HCT116 (cell line): ENCODE results near the gene HMBS. TPM values are rescaled to one million over a fixed set of nuclear protein-coding genes. Genes with fewer than 3 reads are reported as not detected.

Experiments used
- ATAC-seq: fragments of 200-7000 bp; cut with Tn5 transposase; 2 replicates; pipeline ENCODE4 v1.9.1; 2020; ENCODE audit warnings: mild to moderate bottlenecking, moderate library complexity
- BruUV-seq: library from RNA; stranded (reverse); fragments of 400-500 nt; replicated peaks from 2 replicates; lab custom pipeline; 2021; lab: Mats Ljungman, UMichigan
- CTCF ChIA-PET: fragments of 300-600 bp; sonication (Branson Sonifier 250); formaldehyde crosslinking; loops from one replicate; lab custom pipeline; 2021; ENCODE audit warnings: antibody characterized with exemption; lab: Charles Lee
- POLR2A ChIA-PET: fragments of 300-600, 350-600 bp; sonication (Branson Sonifier 250); formaldehyde crosslinking; loops from one replicate; lab custom pipeline; 2021; ENCODE audit warnings: antibody characterized with exemption; lab: Charles Lee
- RAD21 ChIA-PET, 2 experiments: fragments of 300-600 bp; sonication (Branson Sonifier 250); formaldehyde crosslinking; loops; one replicate each; lab custom pipeline; 2023; ENCODE audit warnings: low total read pairs in 2 of 2; ENCODE audit not compliant: uncharacterized antibody in 2 of 2, unreplicated experiment in 2 of 2, low non-redundant PET in 1 of 2; lab: Charles Lee
- DNase-seq: peaks from one replicate; pipeline ENCODE4 v3.0.0-alpha.2; 2010; ENCODE audit warnings: low read depth, low spot score
- H2AFZ ChIP-seq: fragments of 200-600 bp; shearing (Covaris generic), sonication (generic); 2 replicates; pipeline ENCODE4 v1.6.1; 2017; ENCODE audit warnings: low read depth, mixed run types, mixed read lengths, antibody characterized with exemption, low read length; ENCODE audit not compliant: poor library complexity, severe bottlenecking
- H3K27ac ChIP-seq: 2 replicates; pipeline ENCODE4 v1.5.1; 2012; ENCODE audit warnings: low read depth, low read length
- H3K27me3 ChIP-seq: fragments of 200-600 bp; sonication (generic); 2 replicates; pipeline ENCODE4 v1.6.1; 2016; ENCODE audit warnings: mixed run types, low read length, mixed read lengths; ENCODE audit not compliant: insufficient read depth
- H3K36me3 ChIP-seq, 2 experiments: fragments of 200-500 bp in 1 of 2; fragments of 200-600 bp in 1 of 2; sonication (Bioruptor generic) in 1 of 2; sonication (generic) in 1 of 2; 2 replicates each; pipeline versions ENCODE4 v1.5.1 to v1.6.1; 2014 to 2016; ENCODE audit warnings: low read length in 2 of 2, inconsistent platforms in 1 of 2, mixed read lengths in 1 of 2, mixed run types in 1 of 2; ENCODE audit not compliant: insufficient read depth in 2 of 2, control insufficient read depth in 1 of 2
- H3K4me1 ChIP-seq, 2 experiments: fragments of 200-600 bp in 1 of 2; sonication (generic) in 1 of 2; 2 replicates each; pipeline versions ENCODE4 v1.5.1 to v1.6.1; 2012 to 2017; ENCODE audit warnings: low read length in 2 of 2, inconsistent platforms in 1 of 2, mild to moderate bottlenecking in 1 of 2, mixed read lengths in 1 of 2, mixed run types in 1 of 2, moderate library complexity in 1 of 2; ENCODE audit not compliant: insufficient read depth in 2 of 2, control insufficient read depth in 1 of 2
- H3K4me2 ChIP-seq: fragments of 200-600 bp; sonication (generic); 2 replicates; pipeline ENCODE4 v1.6.1; 2017; ENCODE audit warnings: mixed run types, low read length, mixed read lengths
- H3K4me3 ChIP-seq, 2 experiments: fragments of 200-600 bp in 1 of 2; sonication (generic) in 1 of 2; replicated peaks in 1 of 2; 2 replicates each; pipeline ENCODE4 v1.5.1; 2011 to 2016; ENCODE audit warnings: low read length in 2 of 2, control low read depth in 1 of 2, low read depth in 1 of 2, mild to moderate bottlenecking in 1 of 2, mixed read lengths in 1 of 2, mixed run types in 1 of 2
- H3K79me2 ChIP-seq: fragments of 200-600 bp; sonication (generic); 2 replicates; pipeline ENCODE4 v1.6.1; 2017; ENCODE audit warnings: mild to moderate bottlenecking, mixed run types, low read length, moderate library complexity, mixed read lengths; ENCODE audit not compliant: insufficient read depth
- H3K9ac ChIP-seq: fragments of 200-600 bp; sonication (generic); 2 replicates; pipeline ENCODE4 v1.6.1; 2016; ENCODE audit warnings: low read length, mixed read lengths
- H3K9me2 ChIP-seq: fragments of 200-600 bp; sonication (generic), shearing (Covaris generic); 2 replicates; pipeline ENCODE4 v1.6.1; 2017; ENCODE audit warnings: mixed run types, mild to moderate bottlenecking, moderate library complexity; ENCODE audit not compliant: insufficient read depth
- H3K9me3 ChIP-seq, 2 experiments: fragments of 200-500 bp in 1 of 2; fragments of 200-600 bp in 1 of 2; sonication (Bioruptor generic) in 1 of 2; sonication (generic) in 1 of 2; 2 replicates each; pipeline ENCODE4 v1.6.1; 2014 to 2017; ENCODE audit warnings: low read length in 2 of 2, mixed read lengths in 2 of 2, inconsistent platforms in 1 of 2, low read depth in 1 of 2, mild to moderate bottlenecking in 1 of 2, mixed run types in 1 of 2, moderate library complexity in 1 of 2; ENCODE audit not compliant: control insufficient read depth in 1 of 2, insufficient read depth in 1 of 2
- H4K20me1 ChIP-seq: fragments of 200-600 bp; sonication (generic), shearing (Covaris generic); 2 replicates; pipeline ENCODE4 v1.6.1; 2017; ENCODE audit warnings: mixed run types, mild to moderate bottlenecking, moderate library complexity; ENCODE audit not compliant: insufficient read depth
- ATF3 ChIP-seq: IDR thresholded peaks from 2 replicates; pipeline ENCODE4 v1.6.1; 2012
- CBX3 ChIP-seq: IDR thresholded peaks from 2 replicates; pipeline ENCODE4 v1.6.1; 2012; ENCODE audit warnings: low read depth
- CEBPB ChIP-seq: IDR thresholded peaks from 2 replicates; pipeline ENCODE4 v1.6.1; 2012; ENCODE audit warnings: low read depth
- EGR1 ChIP-seq: IDR thresholded peaks from 2 replicates; pipeline ENCODE4 v1.6.1; 2012; ENCODE audit warnings: low read depth
- ELF1 ChIP-seq: IDR thresholded peaks from 2 replicates; pipeline ENCODE4 v1.6.1; 2012; ENCODE audit warnings: low read depth, borderline replicate concordance
- EZH2 ChIP-seq: fragments of 200-600 bp; sonication (generic); IDR thresholded peaks from 2 replicates; pipeline ENCODE4 v1.6.1; 2017; ENCODE audit warnings: antibody characterized with exemption, mixed run types
- JUND ChIP-seq: IDR thresholded peaks from 2 replicates; pipeline ENCODE4 v1.6.1; 2012
- MAX ChIP-seq: IDR thresholded peaks from 2 replicates; pipeline ENCODE4 v1.6.1; 2012
- POLR2A ChIP-seq: IDR thresholded peaks from 2 replicates; pipeline ENCODE4 v1.7.0; 2011; ENCODE audit warnings: borderline replicate concordance; ENCODE audit not compliant: insufficient read depth, insufficient read length; ENCODE audit errors: extremely low read depth
- POLR2AphosphoS5 ChIP-seq: IDR thresholded peaks from 2 replicates; pipeline ENCODE4 v1.6.1; 2011; ENCODE audit warnings: mild to moderate bottlenecking, low read depth, low read length, moderate library complexity
- SIN3A ChIP-seq: IDR thresholded peaks from 2 replicates; pipeline ENCODE4 v1.6.1; 2012; ENCODE audit warnings: low read depth
- SP1 ChIP-seq: IDR thresholded peaks from 2 replicates; pipeline ENCODE4 v1.6.1; 2012; ENCODE audit warnings: low read depth
- SRF ChIP-seq: IDR thresholded peaks from 2 replicates; pipeline ENCODE4 v1.6.1; 2012; ENCODE audit warnings: low read depth
- YY1 ChIP-seq: IDR thresholded peaks from 2 replicates; pipeline ENCODE4 v1.6.1; 2011; ENCODE audit warnings: low read length, low read depth, moderate library complexity, mild to moderate bottlenecking; ENCODE audit not compliant: insufficient replicate concordance; ENCODE audit errors: extremely low read depth
- intact Hi-C: fragments of 100-400 bp; cut with micrococcal nuclease; formaldehyde crosslinking; loops from 2 replicates; pipeline ENCODE4 v1.10.0; 2022
- total RNA-seq: library from RNA; stranded (reverse); gene quantifications from one replicate; pipeline ENCODE4 v1.2.1, GENCODE V29; 2021; ENCODE audit not compliant: unreplicated experiment
- TF ChIP-seq, protein P1 (sequence below): IDR thresholded peaks from 2 replicates; pipeline ENCODE4 v1.6.1; 2011; ENCODE audit warnings: mild to moderate bottlenecking, low read length, moderate library complexity; ENCODE audit not compliant: insufficient replicate concordance; ENCODE audit errors: extremely low read depth
- TF ChIP-seq, protein P2 (sequence below), 3 experiments: fragments of 200-600 bp in 1 of 3; sonication (generic) in 1 of 3; IDR thresholded peaks in 2 of 3; conservative IDR thresholded peaks in 1 of 3; 2 replicates each; pipeline ENCODE4 v1.5.1; 2012 to 2017; ENCODE audit warnings: low read depth in 2 of 3, low read length in 2 of 3, antibody characterized with exemption in 1 of 3, borderline replicate concordance in 1 of 3, control low read depth in 1 of 3, mild to moderate bottlenecking in 1 of 3, mixed read lengths in 1 of 3, mixed run types in 1 of 3, moderate library complexity in 1 of 3; ENCODE audit not compliant: insufficient read depth in 1 of 3
- TF ChIP-seq, protein P3 (sequence below): IDR thresholded peaks from 2 replicates; pipeline ENCODE4 v1.6.1; 2012; ENCODE audit warnings: low read depth

HMBS gene
- total RNA-seq, 1 experiment from 2014 or later: 69.0 TPM

DNA sequence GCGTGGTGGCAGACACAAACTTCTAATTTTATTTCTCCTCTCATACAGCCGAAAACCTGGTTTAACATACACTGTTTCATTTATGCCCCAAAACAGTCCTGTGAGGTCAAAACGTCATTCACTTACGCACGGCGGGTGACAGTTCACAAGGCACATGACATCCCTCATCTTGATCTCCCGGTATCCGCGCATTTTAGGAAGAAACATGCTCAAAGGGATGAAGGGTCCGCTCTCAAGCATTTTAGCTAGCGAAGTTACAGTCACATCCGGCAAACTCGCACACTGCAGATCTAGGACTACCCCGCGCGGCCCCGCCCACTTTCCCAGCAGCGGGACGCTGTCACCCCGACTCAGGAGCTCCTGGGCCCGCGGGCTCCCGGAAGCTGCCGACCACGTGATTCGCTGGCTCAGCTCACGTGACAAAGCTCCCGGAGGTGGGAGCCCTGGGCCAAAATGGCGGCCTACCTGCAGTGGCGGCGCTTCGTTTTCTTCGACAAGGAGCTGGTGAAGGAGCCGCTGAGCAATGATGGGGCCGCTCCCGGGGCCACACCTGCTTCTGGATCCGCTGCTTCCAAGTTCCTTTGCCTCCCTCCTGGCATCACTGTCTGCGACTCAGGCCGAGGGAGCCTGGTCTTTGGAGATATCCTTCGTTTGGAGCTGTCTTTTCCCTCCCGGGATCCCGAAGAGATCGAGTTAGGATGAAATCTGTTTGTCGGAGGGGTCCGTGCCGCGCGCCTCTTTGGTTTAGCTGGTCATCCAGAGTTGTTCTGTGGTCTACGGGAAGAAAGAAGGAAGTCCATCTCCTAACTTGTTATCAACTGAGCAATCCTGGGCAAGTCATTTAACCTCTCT, 17.1 kb upstream of the HMBS start, which contains the start of gene VPS11:
TSS of gene VPS11 (plus strand) at position 448 of the 852 bp plus-strand sequence. CDS start at position 454, 6 bp downstream.
- H4K20me1 ChIP-seq: no peaks in the 10 kb centered on the region
- ATAC-seq (peak; percentile 93), DNase-seq (peak; percentile 86)
- CTCF ChIA-PET: interaction anchor here (0.7 to 1.4 kb wide), 8 partner anchors 10 to 288 kb away, joined by 3 to 9 read pairs (median 6); partner anchors contain the start of genes DPAGT1, HMBS and HYOU1
- peak within 1 kb of the TSS; percentile 88 to 97 for H3K4me3 ChIP-seq
- H3K27me3 ChIP-seq: no peaks in the 10 kb centered on the region
- peak within 1 kb of the TSS; percentile 84 for H3K4me2 ChIP-seq
- peak within 1 kb of the TSS; percentile 32 for H2AFZ ChIP-seq
- POLR2A ChIA-PET: interaction anchor here (0.8 to 1.6 kb wide), 7 partner anchors 9 to 35 kb away, joined by 3 to 9 read pairs (median 4); partner anchors contain the start of genes DPAGT1 and HMBS
- H3K27ac ChIP-seq: peak within 1 kb of the TSS; percentile 65
- BruUV-seq: TSS peak; percentile 82
- intact Hi-C loops: loop anchor here (1.0 kb wide), 1 partner anchor 17 kb away; the partner anchor contains the start of gene HMBS
- H3K4me1 ChIP-seq: peaks cover 5 to 16% of the 10 kb centered on the region in 2 experiments
- no peaks in the 10 kb centered on the region for H3K9me3 ChIP-seq
- H3K36me3 ChIP-seq: peaks cover 8 to 10% of the 10 kb centered on the region in 2 experiments; a peak in 3 of 4 replicates
- H3K79me2 ChIP-seq: peaks cover 14% of the 10 kb centered on the region
- no peaks in the 10 kb centered on the region for H3K9me2 ChIP-seq
- H3K9ac ChIP-seq: peak within 1 kb of the TSS; percentile 81
- RAD21 ChIA-PET: interaction anchor here (0.6 to 0.9 kb wide), 5 partner anchors 11 to 1374 kb away, joined by 3 read pairs; partner anchors contain the start of gene HMBS (in 1 of the 2)
- TF ChIP-seq ELF1 (peak; percentile 61; the same call in 1 of the 2 replicates), MAX (peak; percentile 86), SIN3A (peak; percentile 97), POLR2A (peak; percentile 35), CEBPB (no peak), YY1 (peak; percentile 98), POLR2AphosphoS5 (peak; percentile 80), EZH2 (no peak), ATF3 (no peak), SP1 (peak; percentile 58; the same call in 1 of the 2 replicates), CBX3 (no peak), EGR1 (peak; percentile 44; the same call in 1 of the 2 replicates), SRF (no peak), JUND (peak; percentile 1; the same call in 1 of the 2 replicates)
- TF ChIP-seq, protein P1, sequence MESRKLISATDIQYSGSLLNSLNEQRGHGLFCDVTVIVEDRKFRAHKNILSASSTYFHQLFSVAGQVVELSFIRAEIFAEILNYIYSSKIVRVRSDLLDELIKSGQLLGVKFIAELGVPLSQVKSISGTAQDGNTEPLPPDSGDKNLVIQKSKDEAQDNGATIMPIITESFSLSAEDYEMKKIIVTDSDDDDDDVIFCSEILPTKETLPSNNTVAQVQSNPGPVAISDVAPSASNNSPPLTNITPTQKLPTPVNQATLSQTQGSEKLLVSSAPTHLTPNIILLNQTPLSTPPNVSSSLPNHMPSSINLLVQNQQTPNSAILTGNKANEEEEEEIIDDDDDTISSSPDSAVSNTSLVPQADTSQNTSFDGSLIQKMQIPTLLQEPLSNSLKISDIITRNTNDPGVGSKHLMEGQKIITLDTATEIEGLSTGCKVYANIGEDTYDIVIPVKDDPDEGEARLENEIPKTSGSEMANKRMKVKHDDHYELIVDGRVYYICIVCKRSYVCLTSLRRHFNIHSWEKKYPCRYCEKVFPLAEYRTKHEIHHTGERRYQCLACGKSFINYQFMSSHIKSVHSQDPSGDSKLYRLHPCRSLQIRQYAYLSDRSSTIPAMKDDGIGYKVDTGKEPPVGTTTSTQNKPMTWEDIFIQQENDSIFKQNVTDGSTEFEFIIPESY: peak; percentile 52
- TF ChIP-seq, protein P2, sequence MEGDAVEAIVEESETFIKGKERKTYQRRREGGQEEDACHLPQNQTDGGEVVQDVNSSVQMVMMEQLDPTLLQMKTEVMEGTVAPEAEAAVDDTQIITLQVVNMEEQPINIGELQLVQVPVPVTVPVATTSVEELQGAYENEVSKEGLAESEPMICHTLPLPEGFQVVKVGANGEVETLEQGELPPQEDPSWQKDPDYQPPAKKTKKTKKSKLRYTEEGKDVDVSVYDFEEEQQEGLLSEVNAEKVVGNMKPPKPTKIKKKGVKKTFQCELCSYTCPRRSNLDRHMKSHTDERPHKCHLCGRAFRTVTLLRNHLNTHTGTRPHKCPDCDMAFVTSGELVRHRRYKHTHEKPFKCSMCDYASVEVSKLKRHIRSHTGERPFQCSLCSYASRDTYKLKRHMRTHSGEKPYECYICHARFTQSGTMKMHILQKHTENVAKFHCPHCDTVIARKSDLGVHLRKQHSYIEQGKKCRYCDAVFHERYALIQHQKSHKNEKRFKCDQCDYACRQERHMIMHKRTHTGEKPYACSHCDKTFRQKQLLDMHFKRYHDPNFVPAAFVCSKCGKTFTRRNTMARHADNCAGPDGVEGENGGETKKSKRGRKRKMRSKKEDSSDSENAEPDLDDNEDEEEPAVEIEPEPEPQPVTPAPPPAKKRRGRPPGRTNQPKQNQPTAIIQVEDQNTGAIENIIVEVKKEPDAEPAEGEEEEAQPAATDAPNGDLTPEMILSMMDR (IDR thresholded peaks at IDR 0.05 in 2 of 3, conservative IDR thresholded peaks at IDR 0.05 in 1 of 3; ENCODE audit: borderline replicate concordance in 1 of 3, insufficient read depth in 1 of 3, low read depth in 2 of 3, low read length in 2 of 3): no peak
- TF ChIP-seq, protein P3, sequence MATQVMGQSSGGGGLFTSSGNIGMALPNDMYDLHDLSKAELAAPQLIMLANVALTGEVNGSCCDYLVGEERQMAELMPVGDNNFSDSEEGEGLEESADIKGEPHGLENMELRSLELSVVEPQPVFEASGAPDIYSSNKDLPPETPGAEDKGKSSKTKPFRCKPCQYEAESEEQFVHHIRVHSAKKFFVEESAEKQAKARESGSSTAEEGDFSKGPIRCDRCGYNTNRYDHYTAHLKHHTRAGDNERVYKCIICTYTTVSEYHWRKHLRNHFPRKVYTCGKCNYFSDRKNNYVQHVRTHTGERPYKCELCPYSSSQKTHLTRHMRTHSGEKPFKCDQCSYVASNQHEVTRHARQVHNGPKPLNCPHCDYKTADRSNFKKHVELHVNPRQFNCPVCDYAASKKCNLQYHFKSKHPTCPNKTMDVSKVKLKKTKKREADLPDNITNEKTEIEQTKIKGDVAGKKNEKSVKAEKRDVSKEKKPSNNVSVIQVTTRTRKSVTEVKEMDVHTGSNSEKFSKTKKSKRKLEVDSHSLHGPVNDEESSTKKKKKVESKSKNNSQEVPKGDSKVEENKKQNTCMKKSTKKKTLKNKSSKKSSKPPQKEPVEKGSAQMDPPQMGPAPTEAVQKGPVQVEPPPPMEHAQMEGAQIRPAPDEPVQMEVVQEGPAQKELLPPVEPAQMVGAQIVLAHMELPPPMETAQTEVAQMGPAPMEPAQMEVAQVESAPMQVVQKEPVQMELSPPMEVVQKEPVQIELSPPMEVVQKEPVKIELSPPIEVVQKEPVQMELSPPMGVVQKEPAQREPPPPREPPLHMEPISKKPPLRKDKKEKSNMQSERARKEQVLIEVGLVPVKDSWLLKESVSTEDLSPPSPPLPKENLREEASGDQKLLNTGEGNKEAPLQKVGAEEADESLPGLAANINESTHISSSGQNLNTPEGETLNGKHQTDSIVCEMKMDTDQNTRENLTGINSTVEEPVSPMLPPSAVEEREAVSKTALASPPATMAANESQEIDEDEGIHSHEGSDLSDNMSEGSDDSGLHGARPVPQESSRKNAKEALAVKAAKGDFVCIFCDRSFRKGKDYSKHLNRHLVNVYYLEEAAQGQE: no peak
